H1 (cell line): Measurements from ENCODE around the gene FGGY. TPM values are rescaled to one million over a fixed set of nuclear protein-coding genes. Genes with fewer than 3 reads are reported as not detected.

Source experiments
- CTCF ChIA-PET: fragments of 300-600 bp; sonication (Branson Sonifier 250); formaldehyde crosslinking; loops from one replicate; lab custom pipeline; 2021; ENCODE audit not compliant: partially characterized antibody; lab: Charles Lee
- POLR2A ChIA-PET: fragments of 300-600 bp; sonication (Branson Sonifier 250); formaldehyde crosslinking; loops from one replicate; lab custom pipeline; 2021; ENCODE audit warnings: inconsistent platforms; ENCODE audit not compliant: partially characterized antibody; lab: Charles Lee
- DNase-seq, 2 experiments: peaks; one replicate each; pipeline versions ENCODE4 v3.0.0 to v3.0.0-alpha.2; 2010 to 2022; ENCODE audit warnings: low spot score in 2 of 2, low read depth in 1 of 2, mixed read lengths in 1 of 2
- FAIRE-seq: peaks from 2 replicates; lab custom pipeline; 2011; peaks lifted over from hg19 to GRCh38; lab: Jason Lieb, UNC
- H2AFZ ChIP-seq: 2 replicates; pipeline ENCODE4 v1.8.1; 2012; ENCODE audit warnings: low read length, inconsistent platforms
- H2AK5ac ChIP-seq: 2 replicates; pipeline ENCODE4 v1.6.1; 2013; ENCODE audit warnings: low read depth, low read length
- H2BK120ac ChIP-seq: replicated peaks from 2 replicates; pipeline ENCODE3; 2013; ENCODE audit warnings: low read depth, low read length, inconsistent platforms
- H2BK12ac ChIP-seq: 2 replicates; pipeline ENCODE4 v1.6.1; 2013; ENCODE audit warnings: low read depth, low read length
- H2BK15ac ChIP-seq: 2 replicates; pipeline ENCODE4 v1.6.1; 2013; ENCODE audit warnings: low read length
- H2BK20ac ChIP-seq: 2 replicates; pipeline ENCODE4 v1.6.1; 2013; ENCODE audit warnings: low read length
- H2BK5ac ChIP-seq: 2 replicates; pipeline ENCODE4 v1.6.1; 2013; ENCODE audit warnings: low read depth, low read length
- H3K14ac ChIP-seq: 2 replicates; pipeline ENCODE4 v1.6.1; 2013; ENCODE audit warnings: inconsistent platforms; ENCODE audit not compliant: insufficient read length
- H3K18ac ChIP-seq: 2 replicates; pipeline ENCODE4 v1.6.1; 2013; ENCODE audit warnings: low read length; ENCODE audit errors: extremely low read depth
- H3K23ac ChIP-seq: 2 replicates; pipeline ENCODE4 v1.6.1; 2013; ENCODE audit warnings: inconsistent platforms; ENCODE audit not compliant: insufficient read length
- H3K23me2 ChIP-seq: 2 replicates; pipeline ENCODE4 v1.6.1; 2013; ENCODE audit warnings: low read depth, low read length
- H3K27ac ChIP-seq: 2 replicates; pipeline ENCODE4 v1.6.1; 2011; ENCODE audit warnings: low read depth, low read length, inconsistent platforms
- H3K27me3 ChIP-seq, 4 experiments: replicated peaks in 1 of 4; 1 replicate in 1 of 4; 2 replicates in 3 of 4; pipeline versions ENCODE4 v1.6.1 to v1.8.1; 2011 to 2013; ENCODE audit warnings: low read length in 3 of 4, mild to moderate bottlenecking in 3 of 4, inconsistent platforms in 2 of 4, mixed read lengths in 2 of 4, moderate library complexity in 1 of 4; ENCODE audit not compliant: control insufficient read depth in 3 of 4, insufficient read depth in 3 of 4; ENCODE audit errors: extremely low read depth in 1 of 4
- H3K36me3 ChIP-seq, 4 experiments: 2 replicates each; pipeline versions ENCODE4 v1.6.1 to v1.8.1; 2011 to 2013; ENCODE audit warnings: mild to moderate bottlenecking in 4 of 4, low read length in 3 of 4, moderate library complexity in 2 of 4, control low read depth in 1 of 4, inconsistent platforms in 1 of 4; ENCODE audit not compliant: insufficient read depth in 4 of 4, control insufficient read depth in 2 of 4
- H3K4ac ChIP-seq: replicated peaks from 2 replicates; pipeline ENCODE3; 2013; ENCODE audit warnings: low read length, low read depth, mixed read lengths, inconsistent platforms; ENCODE audit not compliant: insufficient read length
- H3K4me1 ChIP-seq, 4 experiments: replicated peaks in 1 of 4; 1 replicate in 1 of 4; 2 replicates in 3 of 4; pipeline versions ENCODE4 v1.6.1 to v1.8.1; 2011 to 2013; ENCODE audit warnings: low read length in 3 of 4, inconsistent platforms in 2 of 4, mixed read lengths in 1 of 4; ENCODE audit not compliant: insufficient read depth in 4 of 4, control insufficient read depth in 3 of 4
- H3K4me2 ChIP-seq, 2 experiments: 2 replicates each; pipeline versions ENCODE4 v1.6.1 to v1.8.1; 2011 to 2013; ENCODE audit warnings: low read depth in 2 of 2, low read length in 2 of 2, control low read depth in 1 of 2, inconsistent platforms in 1 of 2, mild to moderate bottlenecking in 1 of 2; ENCODE audit not compliant: insufficient read depth in 1 of 2
- H3K4me3 ChIP-seq, 4 experiments: fragments of 200-600, 300-600 bp in 1 of 4; sonication (generic), shearing (Covaris generic), sonication (Bioruptor Twin) in 1 of 4; 2 replicates each; pipeline versions ENCODE4 v1.5.1 to v1.8.1; 2011 to 2016; ENCODE audit warnings: low read length in 4 of 4, low read depth in 3 of 4, control low read depth in 2 of 4, inconsistent platforms in 2 of 4, mild to moderate bottlenecking in 2 of 4, mixed read lengths in 1 of 4, moderate library complexity in 1 of 4; ENCODE audit not compliant: insufficient read depth in 2 of 4; ENCODE audit errors: extremely low read depth in 1 of 4
- H3K56ac ChIP-seq: replicated peaks from 2 replicates; pipeline ENCODE3; 2013; ENCODE audit warnings: low read depth, mild to moderate bottlenecking, mixed read lengths, low read length, inconsistent platforms; ENCODE audit not compliant: insufficient read length
- H3K79me1 ChIP-seq: 2 replicates; pipeline ENCODE4 v1.6.1; 2013; ENCODE audit warnings: low read depth, low read length, control low read depth
- H3K79me2 ChIP-seq, 2 experiments: 2 replicates each; pipeline versions ENCODE4 v1.6.1 to v1.8.1; 2012 to 2013; ENCODE audit warnings: low read length in 2 of 2, mild to moderate bottlenecking in 2 of 2, inconsistent platforms in 1 of 2; ENCODE audit not compliant: insufficient read depth in 2 of 2, control insufficient read depth in 1 of 2
- H3K9ac ChIP-seq, 4 experiments: replicated peaks in 1 of 4; 1 replicate in 1 of 4; 2 replicates in 3 of 4; pipeline versions ENCODE4 v1.6.1 to v1.8.1; 2011 to 2013; ENCODE audit warnings: low read depth in 3 of 4, low read length in 3 of 4, control low read depth in 2 of 4, mild to moderate bottlenecking in 2 of 4, moderate library complexity in 2 of 4, inconsistent platforms in 1 of 4; ENCODE audit errors: extremely low read depth in 1 of 4
- H3K9me3 ChIP-seq, 2 experiments: 2 replicates each; pipeline versions ENCODE4 v1.6.1 to v1.8.1; 2012 to 2013; ENCODE audit warnings: mild to moderate bottlenecking in 2 of 2, moderate library complexity in 2 of 2, control low read depth in 1 of 2, inconsistent platforms in 1 of 2, low read depth in 1 of 2, low read length in 1 of 2, mixed read lengths in 1 of 2; ENCODE audit not compliant: insufficient read depth in 2 of 2
- H4K20me1 ChIP-seq, 2 experiments: replicated peaks in 1 of 2; 2 replicates each; pipeline versions ENCODE3 to v1.8.1; 2011 to 2013; ENCODE audit warnings: inconsistent platforms in 2 of 2, low read length in 2 of 2, mild to moderate bottlenecking in 1 of 2; ENCODE audit not compliant: insufficient read depth in 2 of 2, control insufficient read depth in 1 of 2
- H4K5ac ChIP-seq: 2 replicates; pipeline ENCODE4 v1.6.1; 2013; ENCODE audit warnings: low read length, low read depth, mixed read lengths, inconsistent platforms; ENCODE audit not compliant: insufficient read length
- H4K8ac ChIP-seq: 2 replicates; pipeline ENCODE4 v1.8.0; 2013; ENCODE audit warnings: mild to moderate bottlenecking, moderate library complexity, low read length, inconsistent platforms; ENCODE audit not compliant: insufficient read depth; ENCODE audit errors: extremely low read depth
- H4K91ac ChIP-seq: replicated peaks from 2 replicates; pipeline ENCODE3; 2013; ENCODE audit warnings: low read length, mixed read lengths, inconsistent platforms; ENCODE audit not compliant: insufficient read length
- CREB1 ChIP-seq: IDR thresholded peaks from 2 replicates; pipeline ENCODE4 v1.6.1; 2012; ENCODE audit warnings: inconsistent platforms
- EGR1 ChIP-seq: IDR thresholded peaks from 2 replicates; pipeline ENCODE4 v1.6.1; 2011; ENCODE audit warnings: low read depth, low read length, borderline replicate concordance
- JUND ChIP-seq: IDR thresholded peaks from 2 replicates; pipeline ENCODE4 v1.6.1; 2011; ENCODE audit warnings: mild to moderate bottlenecking, improper control_type of control experiment, low read length
- KDM5A ChIP-seq: fragments of 200-600 bp; IDR thresholded peaks from 2 replicates; pipeline ENCODE4 v1.7.1; 2012; ENCODE audit warnings: mild to moderate bottlenecking, low read length, inconsistent platforms, mixed read lengths
- PHF8 ChIP-seq: fragments of 200-600 bp; sonication (generic); conservative IDR thresholded peaks from 2 replicates; pipeline ENCODE4 v1.7.1; 2012; ENCODE audit warnings: low read depth, mild to moderate bottlenecking, inconsistent platforms, low read length, moderate library complexity
- WGBS, 2 experiments: shearing (Covaris generic) in 1 of 2; methylation state at CpG; one replicate each; pipeline versions ENCODE4 v1.1.6 to v1.1.7; 2013 to 2015; ENCODE audit warnings: low lambda C conversion rate in 2 of 2, mixed read lengths in 2 of 2, inconsistent platforms in 1 of 2, low coverage in 1 of 2, missing lambda C conversion rate in 1 of 2; ENCODE audit not compliant: insufficient replicate concordance in 2 of 2, insufficient coverage in 1 of 2, insufficient read length in 1 of 2; ENCODE audit errors: extremely low coverage in 1 of 2, missing lambda C conversion rate in 1 of 2; 5-methylcytosine and 5-hydroxymethylcytosine counted together
- polyA plus RNA-seq, 7 experiments: library from polyadenylated mRNA; depleted of rRNA in 3 of 7; stranded (reverse) in 5 of 7; unstranded in 2 of 7; fragments of >200 nt in 5 of 7; fragments of 200-250 nt in 2 of 7; gene quantifications; 1 replicate in 5 of 7; 2 replicates in 1 of 7; 4 replicates in 1 of 7; pipeline versions ENCODE4 v1.2.1 to v1.2.3, GENCODE V29; 2011 to 2013; ENCODE audit warnings: missing spikeins in 2 of 7, mixed read lengths in 2 of 7
- total RNA-seq: library from RNA; stranded (reverse); fragmentation: NEBNext Ultra II Directional; extraction: Animal tissue kit (Norgen Biotek cat#: 25700); gene quantifications from 2 replicates; pipeline ENCODE4 v1.2.1, GENCODE V29; 2021

The FGGY gene
- total and polyA plus RNA-seq, 2 of the 8 experiments (the other 6 are each of a cell fraction or from before 2014, with no cell fraction given): 10.3 to 12.5 TPM

DNA sequence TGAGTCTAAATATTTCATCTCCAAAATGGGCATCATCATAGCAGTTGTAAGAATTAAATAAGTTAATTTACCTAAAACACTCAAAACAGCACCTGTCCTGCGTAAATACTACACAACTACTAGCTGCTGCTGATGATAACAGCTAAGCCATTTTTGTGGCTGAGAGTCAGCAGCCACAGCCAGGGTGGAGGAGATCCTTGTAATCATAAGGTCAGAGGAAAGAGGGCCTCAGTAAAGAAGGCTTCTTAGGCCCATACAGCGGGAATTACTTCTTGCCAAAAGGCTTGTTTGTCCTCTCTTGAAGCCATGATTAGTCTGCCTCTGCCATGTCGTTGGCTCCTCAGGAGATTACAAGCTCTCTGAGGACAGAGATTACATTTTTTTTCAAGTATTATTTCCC lies 245.0 kb downstream of the FGGY start:
- TF ChIP-seq PHF8 (no peak), EGR1 (no peak), KDM5A (no peak), CREB1 (no peak), JUND (no peak)
- Histone ChIP-seq H3K79me1 (no peaks in the 10 kb centered on the region), H3K9me3 (no peaks in the 10 kb centered on the region), H3K56ac (no peak overlapping the region), H2BK20ac (no peak overlapping the region), H2BK12ac (no peak overlapping the region), H2BK15ac (no peak overlapping the region), H2BK120ac (no peak overlapping the region), H3K4me3 (no peak overlapping the region), H3K4me2 (no peak overlapping the region), H3K27ac (no peak overlapping the region), H3K36me3 (no peaks in the 10 kb centered on the region), H3K23ac (no peak overlapping the region), H4K20me1 (peaks cover 0 to 2% of the 10 kb centered on the region in 2 experiments), H2BK5ac (no peak overlapping the region), H3K18ac (no peak overlapping the region), H3K4ac (no peak overlapping the region), H3K14ac (no peak overlapping the region), H3K9ac (no peak overlapping the region), H2AK5ac (no peak overlapping the region), H4K8ac (no peak overlapping the region), H3K79me2 (no peaks in the 10 kb centered on the region), H3K23me2 (no peaks in the 10 kb centered on the region), H2AFZ (no peak overlapping the region), H4K91ac (no peak overlapping the region), H3K27me3 (peaks cover 0 to 1% (median 0%) of the 10 kb centered on the region in 4 experiments; a peak in 1 of 7 replicates), H3K4me1 (no peaks in the 10 kb centered on the region), H4K5ac (no peak overlapping the region)
- FAIRE-seq (no peak), DNase-seq (no peak)
- ChIA-PET CTCF (interaction anchor here (0.7 kb wide), 1 partner anchor 228 kb away, joined by 3 read pairs; no protein-coding TSS in a partner anchor), POLR2A (no interaction called here)
- WGBS, 2 experiments: 94% methylated on average over 3 of the region's 3 CpGs; no CpG with 5 or more reads in 1 of the 2 experiments
